NCI-H1105 treated with DMSO at 0.1 percent for 48 hours (cell line): ENCODE data around the gene FOXP3.

Experiments used
- DNase-seq: peaks from one replicate; lab custom pipeline; 2025; lab: John Stamatoyannopoulos, UW

Gene FOXP3

DNA sequence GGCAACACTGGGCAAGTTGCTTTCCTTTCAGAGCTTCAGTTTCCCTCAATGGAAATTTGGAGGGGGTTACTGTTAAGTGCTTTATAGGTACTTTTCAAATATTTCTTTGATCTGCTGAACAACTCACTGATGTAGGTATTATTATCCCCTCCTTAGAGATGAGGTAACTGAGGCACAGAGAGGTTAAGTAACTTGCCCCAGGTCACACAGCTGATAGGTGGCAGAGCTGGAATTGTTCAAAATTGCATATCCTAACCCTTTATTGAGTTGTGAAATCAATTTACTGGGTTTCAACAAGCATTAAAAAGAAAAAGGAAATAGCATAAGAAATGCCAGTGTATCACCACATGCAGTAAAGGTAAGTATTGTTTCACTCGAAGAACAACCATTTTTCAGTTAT, 11.7 kb upstream of the FOXP3 start:
- DNase-seq: no peak

DNA sequence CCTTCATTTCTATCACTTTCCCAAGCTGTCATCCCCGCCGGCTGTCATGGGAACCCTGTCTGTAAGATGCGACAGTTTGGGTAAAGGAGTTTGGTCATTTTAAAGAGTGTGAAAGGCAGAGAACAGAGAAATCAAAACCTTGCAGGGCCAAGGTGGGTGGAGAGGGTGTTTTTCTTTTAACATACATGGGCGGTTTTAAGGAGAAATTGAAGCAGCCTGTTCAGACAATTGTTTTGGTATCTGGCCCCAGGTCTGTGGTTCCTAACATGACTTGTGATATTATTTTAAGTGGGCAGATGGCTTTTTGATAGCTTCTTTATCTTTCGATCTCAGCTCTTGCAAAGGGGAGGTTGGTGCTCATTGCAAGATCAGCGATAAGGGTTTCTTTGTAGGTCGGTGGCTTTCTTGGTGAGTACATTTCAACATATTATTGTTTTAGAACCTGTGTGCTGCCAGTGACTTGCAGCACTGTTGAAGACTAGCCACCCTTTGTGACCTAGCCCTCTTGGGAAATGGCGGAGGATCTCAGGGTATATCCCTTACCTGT, 8.7 kb upstream of the FOXP3 start:
- no peak for DNase-seq

DNA sequence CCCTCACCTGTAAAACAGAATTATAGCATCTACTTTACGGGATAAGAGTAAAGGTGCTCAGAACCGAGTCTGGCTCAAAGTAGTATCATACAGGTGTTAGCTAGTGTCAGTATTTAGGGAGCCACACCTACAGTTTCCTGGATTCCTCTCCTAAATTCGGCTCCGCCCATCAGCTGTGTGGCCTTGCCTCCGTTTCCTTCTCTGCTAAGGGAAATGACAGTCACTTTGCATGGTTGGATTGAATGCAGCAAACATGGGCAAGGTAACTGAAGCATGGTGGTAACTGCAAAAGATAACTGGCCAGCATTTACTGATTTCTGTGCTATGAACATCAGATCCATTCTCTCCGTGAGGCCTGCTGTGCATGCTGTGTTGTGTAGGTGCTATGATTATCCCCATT, 7.9 kb upstream of the FOXP3 start:
- no peak for DNase-seq

DNA sequence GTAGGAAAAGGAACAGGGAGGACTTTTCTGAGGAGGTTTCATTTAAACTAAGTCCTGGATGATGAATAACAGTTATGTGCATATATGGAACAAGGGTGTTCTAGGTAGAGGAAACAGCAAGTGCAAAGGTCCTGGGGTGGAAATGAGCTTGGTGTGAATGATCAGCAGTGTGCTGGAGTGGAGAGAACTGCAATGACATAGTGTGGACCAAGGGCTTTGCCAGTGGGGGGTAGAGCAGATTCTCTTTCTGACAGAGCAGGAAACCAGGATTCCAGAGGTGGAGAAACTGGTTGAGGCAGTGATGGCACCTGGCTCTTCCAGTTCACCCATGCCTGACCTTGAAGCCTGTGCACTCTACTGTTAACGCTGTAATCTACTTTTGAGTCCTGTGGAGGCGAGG, 6.8 kb upstream of the FOXP3 start:
- DNase-seq: no peak

DNA sequence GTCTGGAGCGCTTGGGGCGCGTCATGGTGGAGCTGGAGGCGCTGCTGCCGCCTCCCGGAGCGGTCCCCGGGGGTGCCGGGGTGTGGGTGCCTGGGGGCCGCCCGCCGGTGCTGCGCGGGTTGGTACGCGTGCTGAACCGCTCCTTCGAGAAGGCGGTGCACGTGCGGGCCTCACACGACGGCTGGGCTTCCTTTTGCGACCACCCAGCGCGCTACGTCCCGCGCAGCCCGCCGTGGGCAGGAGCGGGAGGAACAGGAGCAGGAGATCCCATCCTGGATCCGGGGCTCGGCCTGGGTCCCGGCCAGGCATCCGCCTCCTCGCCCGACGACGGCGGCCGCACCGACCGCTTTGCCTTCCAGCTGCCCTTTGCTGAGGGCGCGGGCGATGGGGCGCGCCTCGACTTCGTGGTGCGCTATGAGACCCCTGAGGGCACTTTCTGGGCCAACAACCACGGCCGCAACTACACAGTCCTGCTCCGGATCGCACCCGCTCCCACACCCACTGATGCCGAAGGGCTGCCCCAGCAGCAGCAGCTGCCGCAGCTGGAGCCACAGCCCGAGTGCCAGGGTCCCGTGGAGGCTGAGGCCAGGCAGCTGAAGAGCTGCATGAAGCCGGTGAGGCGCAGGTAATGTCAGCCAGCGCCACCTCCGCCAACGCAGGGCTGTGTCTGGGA, 5.9 kb upstream of the FOXP3 start:
- DNase-seq: no peak

DNA sequence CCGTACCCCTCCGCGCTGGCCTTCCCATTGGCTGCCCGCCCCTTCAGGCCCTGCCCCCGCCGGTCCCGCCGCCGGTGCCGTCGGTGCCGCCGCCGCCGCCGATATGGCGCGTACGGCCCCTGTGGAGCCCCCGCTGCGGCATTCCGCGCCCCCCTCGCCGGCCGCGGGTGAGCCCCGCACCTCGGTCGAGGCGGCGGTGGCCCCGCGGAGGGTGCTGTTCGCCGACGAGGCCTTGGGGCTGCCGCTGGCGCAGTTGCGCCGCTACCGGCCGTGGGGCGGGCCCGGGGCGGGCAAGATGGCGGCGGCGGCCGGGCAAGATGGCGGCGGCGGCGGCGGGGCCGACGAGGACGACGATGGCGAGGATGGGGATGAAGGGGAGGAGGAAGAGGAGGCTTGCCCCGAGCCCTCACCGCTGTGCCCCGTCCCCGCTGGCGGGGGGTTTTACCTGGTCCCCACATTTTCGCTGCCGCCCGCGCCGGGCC, 5.3 kb upstream of the FOXP3 start, which contains the start of gene PPP1R3F:
Gene PPP1R3F (plus strand): TSS at position 27 of the 482 bp plus-strand sequence. CDS start 77 bp downstream, at position 104.
- no peak for DNase-seq

DNA sequence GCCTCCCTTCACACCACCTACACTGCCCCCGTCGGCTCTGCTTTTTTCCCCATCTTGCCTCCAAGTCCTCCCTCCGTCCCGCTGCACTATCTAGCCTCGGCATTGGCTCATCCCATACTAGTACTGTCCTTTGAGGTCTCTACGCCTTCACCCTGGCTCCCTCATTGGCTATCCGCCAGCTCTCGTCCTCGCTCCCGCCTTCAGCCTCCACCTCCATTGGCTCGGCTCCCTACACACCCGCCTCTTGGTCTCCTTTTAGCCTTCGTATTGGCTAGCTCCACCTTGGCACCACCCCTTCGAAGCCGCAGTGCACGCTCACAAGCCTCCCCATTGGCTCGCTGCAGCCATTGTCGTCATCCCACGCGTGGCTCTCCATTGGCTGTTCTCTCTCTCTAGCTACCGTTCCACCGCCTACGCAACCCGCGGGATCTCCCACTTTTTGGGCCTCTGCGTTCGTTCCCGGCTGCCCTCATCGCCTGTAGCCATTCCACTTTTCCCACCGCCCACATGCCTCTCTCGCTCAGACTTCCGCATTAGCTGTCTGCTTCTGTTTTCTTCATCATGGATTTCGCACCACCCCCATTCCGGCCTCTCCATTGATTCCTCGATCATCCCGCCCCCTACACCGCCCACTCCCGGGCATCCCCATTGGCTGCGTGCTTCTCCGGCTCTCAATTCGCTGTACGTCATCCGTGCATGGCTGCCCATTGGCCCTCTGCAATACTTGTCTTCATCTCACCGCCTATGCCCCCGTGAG, 4.7 kb upstream of the FOXP3 start:
- peak; percentile 96 for DNase-seq

DNA sequence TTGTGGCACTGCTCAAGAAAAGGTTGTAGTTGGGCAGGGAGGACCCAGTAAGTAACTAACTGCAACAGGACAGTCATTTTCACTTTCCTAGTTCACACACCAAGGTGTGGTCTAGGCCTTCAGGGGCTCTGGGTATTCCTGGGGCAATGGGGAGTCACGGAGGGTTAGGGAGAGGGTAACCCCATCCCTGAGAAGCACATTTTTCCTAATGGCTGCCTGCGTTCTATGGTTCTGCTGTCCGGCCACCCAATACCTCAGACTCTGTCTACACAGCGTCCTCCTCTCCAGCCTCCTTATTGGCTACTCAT, 4.1 kb upstream of the FOXP3 start:
- DNase-seq: no peak

DNA sequence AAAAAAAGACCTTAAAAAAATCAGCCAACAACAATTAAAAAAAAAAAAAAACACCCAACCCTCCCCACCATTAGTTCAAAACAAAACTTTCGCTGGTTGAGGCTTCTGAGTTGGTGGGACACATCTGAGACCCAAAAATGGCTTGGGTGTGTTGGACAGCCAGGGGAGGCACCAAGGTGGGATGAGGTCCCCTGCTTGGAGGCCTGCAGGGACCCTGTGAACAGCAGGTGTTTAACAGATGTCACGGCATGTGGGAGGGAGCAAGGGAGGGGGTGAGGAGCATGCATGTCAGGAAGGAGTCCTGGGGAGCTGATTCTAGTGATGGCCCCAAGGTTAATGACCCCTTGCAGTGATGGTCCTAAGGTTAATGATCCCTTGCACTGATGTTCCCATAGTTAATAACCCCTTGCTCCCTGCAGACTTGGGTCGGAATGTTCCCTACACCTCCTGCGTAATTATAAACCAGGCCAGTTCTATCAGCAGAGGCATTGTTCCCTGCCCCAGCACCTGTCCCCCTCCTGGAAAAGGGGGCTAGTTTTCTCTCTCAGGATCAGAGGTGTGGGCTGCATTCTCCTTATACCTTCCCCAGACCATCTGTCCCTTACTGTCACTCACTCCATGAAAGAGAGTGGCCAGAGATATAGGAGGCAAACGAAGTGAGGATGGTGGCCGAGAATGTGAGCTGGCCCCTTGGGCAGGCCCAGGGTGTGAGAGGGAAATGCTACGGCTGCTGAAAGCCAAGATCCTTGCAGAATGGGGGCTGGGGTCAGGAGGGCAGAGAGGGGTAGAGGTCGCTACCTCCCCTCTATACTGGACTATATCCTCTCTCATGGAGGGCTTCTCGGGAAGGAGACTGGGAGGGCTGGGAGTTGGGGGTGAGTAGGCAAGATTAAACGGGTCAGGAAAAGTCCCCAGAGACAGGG, 2.3 kb upstream of the FOXP3 start:
- no peak for DNase-seq

DNA sequence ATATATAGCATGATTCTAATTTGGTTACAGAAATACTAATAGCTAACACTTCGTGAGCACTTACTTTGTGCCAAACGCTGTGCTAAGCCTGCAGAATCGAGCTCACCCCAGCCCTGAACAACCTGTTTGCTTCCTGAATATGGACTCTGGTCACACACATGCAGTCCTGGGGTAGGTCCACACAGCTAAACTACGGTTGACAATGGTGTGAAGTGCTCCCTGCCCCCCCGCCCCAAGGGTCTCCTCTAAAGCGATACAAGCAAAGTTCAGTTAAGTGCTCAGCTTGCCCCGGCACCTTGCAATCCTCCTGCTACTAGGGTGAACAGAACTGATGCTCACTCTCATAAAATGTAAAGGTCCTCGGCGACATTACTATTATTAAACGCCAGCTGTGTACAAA, 879 bp downstream of the FOXP3 start:
- DNase-seq: no peak

DNA sequence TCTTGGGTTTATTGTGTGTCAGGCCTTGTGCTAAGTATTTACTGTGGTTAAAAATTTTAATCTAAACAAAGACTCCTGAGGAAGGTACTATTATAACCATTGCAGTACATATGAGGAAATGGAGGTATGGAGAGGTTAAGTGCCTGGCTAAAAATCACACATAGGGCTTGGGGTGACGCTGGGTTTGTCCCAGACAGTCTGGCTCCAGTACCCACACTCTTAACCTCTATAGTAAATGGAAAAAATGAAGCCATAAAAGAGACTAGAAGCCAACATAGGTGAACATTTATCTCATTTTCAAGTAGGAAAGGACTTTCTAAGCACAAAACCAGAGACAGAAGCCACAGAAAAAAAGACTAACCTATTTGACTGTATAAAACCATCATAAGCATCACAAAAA, 1.9 kb downstream of the FOXP3 start:
- DNase-seq: no peak

DNA sequence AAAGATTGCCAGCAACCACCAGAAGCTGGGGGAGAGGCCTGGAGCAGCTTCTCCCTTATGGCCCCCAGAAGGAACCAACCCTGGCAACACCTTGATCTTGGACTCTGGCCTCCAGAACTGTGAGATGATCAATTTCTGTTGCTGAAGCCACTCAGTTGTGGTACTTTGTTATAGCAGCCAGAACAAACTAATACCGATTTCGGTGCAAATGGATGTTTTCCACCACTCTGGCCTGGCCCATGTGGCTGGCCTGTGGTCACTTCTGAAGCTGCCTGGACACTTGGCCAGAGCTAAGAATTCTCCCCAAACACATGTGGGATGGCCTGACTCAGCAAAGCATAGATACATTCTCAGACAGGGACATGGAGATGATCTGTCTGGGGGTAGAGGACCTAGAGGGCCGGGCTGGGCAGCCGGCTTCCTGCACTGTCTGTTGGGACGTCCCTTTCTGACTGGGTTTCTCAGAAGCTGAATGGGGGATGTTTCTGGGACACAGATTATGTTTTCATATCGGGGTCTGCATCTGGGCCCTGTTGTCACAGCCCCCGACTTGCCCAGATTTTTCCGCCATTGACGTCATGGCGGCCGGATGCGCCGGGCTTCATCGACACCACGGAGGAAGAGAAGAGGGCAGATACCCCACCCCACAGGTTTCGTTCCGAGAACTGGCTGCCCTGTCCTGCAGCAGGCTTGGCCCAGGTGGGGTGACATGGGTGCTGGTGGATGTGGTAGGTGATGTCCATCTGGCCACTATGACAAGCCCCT, 4.1 kb downstream of the FOXP3 start:
- no peak for DNase-seq

DNA sequence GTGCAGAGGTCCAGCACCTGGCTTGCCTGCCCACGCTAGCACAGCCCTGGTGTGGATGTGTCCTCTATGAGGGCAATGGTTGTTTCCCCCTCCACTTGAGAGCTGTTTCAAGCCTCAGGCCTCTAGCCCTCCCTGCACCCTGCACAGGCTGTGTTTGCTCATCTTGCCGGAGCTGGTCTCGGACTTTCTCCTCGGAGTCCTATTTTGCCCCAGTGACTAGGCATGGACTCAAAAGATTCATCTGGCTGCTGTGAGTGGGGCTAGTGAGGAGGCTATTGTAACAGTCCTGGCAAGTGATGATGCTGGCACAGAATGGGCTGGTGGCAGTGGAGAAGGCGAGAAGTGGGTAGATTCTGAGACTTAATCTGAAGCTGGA, 5.8 kb downstream of the FOXP3 start:
- no peak for DNase-seq

DNA sequence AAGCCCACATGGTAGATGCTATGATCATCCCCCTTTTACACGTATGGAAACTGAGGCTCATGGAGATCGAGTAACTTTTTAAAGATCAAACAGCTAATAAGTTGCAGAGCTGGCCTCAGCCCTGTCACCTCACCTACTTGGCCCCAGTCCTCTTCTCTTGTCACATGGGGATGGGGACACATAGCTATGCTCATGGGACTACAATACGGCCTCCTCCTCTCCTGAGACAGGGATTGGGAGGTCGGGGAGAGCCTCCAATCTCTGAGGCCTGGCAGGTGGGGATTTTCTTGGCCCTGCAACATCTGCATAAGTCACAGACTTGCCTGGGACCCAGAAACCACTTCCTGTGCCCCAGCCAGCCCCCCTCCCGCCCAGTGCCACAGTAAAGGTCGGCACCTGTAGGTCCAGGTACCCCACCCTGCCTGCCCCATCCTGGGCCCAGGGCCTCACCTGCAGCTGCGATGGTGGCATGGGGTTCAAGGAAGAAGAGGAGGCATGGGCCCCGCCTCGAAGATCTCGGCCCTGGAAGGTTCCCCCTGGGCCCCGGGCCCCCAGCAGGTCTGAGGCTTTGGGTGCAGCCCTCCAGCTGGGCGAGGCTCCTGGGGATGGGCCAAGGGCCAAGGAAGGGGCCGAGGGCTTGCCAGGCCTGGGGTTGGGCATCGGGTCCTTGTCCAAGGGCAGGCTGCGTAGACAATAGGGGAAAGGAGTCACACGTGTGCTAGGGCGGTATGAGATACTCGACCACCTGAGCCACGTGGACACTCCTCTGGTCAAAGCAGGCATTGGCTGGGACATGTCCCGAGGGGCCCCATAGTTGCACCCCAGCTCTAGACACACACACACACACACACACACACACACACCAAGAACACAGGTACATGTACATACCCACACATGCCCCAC, 6.4 kb downstream of the FOXP3 start:
- DNase-seq: no peak

DNA sequence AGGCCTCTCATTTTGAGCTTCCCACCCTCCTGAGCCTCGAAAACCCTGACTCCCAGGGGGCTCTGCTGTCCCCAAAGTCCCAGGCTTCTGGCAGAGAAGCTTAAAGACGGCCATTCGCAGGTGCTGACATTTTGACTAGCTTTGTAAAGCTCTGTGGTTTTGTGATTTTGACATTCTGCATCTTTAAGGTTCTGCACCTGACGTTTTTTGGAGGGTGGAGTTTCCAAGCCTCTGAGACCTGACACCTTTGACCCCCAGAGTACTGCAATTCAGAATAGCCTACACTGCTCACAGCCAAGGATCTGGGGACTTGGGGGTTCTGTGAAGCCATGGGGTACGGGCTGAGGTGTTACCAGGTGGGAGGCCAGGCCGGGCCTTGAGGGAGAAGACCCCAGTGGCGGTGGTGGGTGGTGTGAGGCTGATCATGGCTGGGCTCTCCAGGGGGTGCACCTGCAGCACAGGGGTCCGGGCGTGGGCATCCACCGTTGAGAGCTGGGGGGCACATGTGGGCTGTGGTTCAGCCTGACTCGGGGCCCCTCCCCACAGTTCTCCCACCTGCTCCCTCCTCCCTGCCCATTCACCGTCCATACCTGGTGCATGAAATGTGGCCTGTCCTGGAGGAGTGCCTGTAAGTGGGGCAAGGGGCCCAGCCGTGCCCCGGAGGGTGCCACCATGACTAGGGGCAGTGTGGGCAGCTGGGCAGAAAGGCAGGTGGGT, 7.3 kb downstream of the FOXP3 start:
- DNase-seq: no peak

DNA sequence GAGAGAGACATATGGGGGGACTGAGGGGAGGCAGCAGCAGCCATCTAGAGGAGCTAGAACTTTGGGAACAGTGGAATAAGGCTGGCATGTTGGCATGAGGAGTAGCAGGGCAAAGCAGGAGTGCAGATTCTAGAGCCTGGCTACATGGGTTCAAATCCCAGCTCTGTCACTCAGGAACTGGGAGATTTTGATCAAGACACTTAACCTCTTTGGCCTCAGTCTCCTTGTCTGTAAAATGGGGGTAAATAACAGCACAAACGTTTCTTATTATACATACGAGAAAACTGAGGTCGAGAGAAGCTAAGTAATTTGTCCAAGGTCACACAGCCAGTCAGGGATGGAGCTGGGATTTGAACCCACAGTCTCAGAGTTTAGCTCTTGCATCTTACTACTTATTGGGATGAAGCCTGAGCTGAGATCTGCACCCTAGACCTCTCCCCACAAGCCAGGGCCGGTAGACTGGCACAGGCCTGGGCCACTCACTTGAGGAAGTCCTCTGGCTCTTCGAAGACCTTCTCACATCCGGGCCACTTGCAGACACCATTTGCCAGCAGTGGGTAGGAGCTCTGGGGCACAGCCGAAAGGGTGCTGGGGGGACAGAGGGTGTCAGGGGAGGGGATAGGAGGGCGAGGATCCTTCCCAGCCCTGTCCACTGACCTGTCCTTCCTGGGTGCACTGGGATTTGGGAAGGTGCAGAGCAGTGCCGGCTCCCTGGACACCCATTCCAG, 8.1 kb downstream of the FOXP3 start:
- no peak for DNase-seq

DNA sequence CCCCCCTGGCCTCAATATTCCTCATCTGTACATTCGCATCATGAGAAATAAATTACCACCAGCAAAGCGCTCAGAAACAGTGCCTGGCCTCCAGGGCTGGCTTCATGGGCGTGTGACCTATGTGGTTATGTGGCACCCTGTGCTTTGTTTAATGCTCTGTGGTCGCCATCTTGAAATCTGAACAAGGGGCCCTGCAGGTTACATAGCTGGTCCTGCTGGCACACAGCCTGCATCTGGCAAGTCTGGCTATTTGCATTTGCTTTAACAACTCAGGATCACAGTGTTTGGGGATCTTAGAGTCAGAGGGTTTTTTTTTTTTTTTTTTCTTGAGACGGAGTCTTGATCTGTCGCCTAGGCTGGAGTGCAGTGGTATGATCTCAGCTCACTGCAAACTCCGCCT, 9.9 kb downstream of the FOXP3 start:
- DNase-seq: no peak

DNA sequence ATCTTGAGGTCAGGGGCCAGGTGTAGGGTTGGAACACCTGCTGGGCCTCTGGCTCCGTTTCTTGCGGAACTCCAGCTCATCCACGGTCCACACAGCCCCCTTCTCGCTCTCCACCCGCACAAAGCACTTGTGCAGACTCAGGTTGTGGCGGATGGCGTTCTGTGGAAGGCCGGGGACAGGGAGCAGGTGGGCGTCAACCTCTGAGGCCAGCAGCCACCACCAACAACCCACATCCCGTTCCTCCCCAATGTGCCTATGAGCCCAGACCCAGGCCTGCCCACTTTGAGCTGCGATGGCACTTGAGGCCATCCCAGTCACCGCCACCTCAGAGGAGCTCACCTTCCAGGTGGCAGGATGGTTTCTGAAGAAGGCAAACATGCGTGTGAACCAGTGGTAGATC, 13.2 kb downstream of the FOXP3 start:
- no peak for DNase-seq

DNA sequence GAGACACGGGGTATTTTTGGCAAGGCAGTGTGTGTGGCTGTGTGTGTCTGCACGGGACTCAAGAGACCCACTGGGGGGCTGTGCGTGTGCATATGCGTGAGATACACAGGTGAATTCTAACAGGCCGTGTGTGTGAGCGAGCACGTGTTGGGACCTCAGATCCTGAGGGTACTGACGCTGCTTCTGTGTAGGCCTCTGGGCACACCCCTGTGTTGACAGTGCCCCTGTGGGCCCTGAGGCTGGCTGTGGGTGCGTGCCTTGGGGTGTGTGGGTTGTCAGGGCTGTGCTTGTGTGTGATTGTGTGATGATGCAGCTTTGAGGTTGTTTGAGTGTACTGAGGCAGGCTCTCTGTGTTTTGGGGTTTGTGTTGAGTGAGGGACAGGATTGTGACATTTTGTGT, 13.9 kb downstream of the FOXP3 start:
- DNase-seq: no peak
